Liver (tissue), 3 donors: ENCODE results near the gene MEP1A.

ENCODE experiments used
- ATF3 ChIP-seq: IDR thresholded peaks from 2 replicates; pipeline ENCODE4 v1.6.1; 2016; ENCODE audit warnings: antibody characterized with exemption
- CTCF ChIP-seq: fragments of 150-350 bp; IDR thresholded peaks from 2 replicates; pipeline ENCODE4 v1.5.1; 2017; ENCODE audit warnings: improper control_type of control experiment, low read depth, low read length; ENCODE audit not compliant: missing input control
- GABPA ChIP-seq, 2 donors: IDR thresholded peaks in 1 of 2; conservative IDR thresholded peaks in 1 of 2; 2 replicates each; pipeline ENCODE4 v1.6.1; 2016; ENCODE audit warnings: antibody characterized with exemption in 2 of 2, mild to moderate bottlenecking in 1 of 2, moderate library complexity in 1 of 2
- JUND ChIP-seq, 2 donors: IDR thresholded peaks; 2 replicates each; pipeline ENCODE4 v1.6.1; 2016; ENCODE audit warnings: antibody characterized with exemption in 2 of 2
- RAD21 ChIP-seq, 2 donors: IDR thresholded peaks; 2 replicates each; pipeline ENCODE4 v1.6.1; 2016; ENCODE audit warnings: antibody characterized with exemption in 2 of 2, mild to moderate bottlenecking in 2 of 2
- SP1 ChIP-seq: IDR thresholded peaks from 2 replicates; pipeline ENCODE4 v1.6.1; 2018; ENCODE audit warnings: antibody characterized with exemption, mild to moderate bottlenecking
- TAF1 ChIP-seq: conservative IDR thresholded peaks from 2 replicates; pipeline ENCODE4 v1.6.1; 2016; ENCODE audit warnings: antibody characterized with exemption, mild to moderate bottlenecking
- YY1 ChIP-seq: IDR thresholded peaks from 2 replicates; pipeline ENCODE4 v1.6.1; 2016; ENCODE audit warnings: antibody characterized with exemption, mild to moderate bottlenecking
- TF ChIP-seq, protein P1 (sequence below): IDR thresholded peaks from 2 replicates; pipeline ENCODE4 v1.6.1; 2016; ENCODE audit warnings: antibody characterized with exemption, mild to moderate bottlenecking
- TF ChIP-seq, protein P2 (sequence below): IDR thresholded peaks from 2 replicates; pipeline ENCODE4 v1.6.1; 2016; ENCODE audit warnings: antibody characterized with exemption
- donor health status: healthy.
- donor health status: healthy.

DNA sequence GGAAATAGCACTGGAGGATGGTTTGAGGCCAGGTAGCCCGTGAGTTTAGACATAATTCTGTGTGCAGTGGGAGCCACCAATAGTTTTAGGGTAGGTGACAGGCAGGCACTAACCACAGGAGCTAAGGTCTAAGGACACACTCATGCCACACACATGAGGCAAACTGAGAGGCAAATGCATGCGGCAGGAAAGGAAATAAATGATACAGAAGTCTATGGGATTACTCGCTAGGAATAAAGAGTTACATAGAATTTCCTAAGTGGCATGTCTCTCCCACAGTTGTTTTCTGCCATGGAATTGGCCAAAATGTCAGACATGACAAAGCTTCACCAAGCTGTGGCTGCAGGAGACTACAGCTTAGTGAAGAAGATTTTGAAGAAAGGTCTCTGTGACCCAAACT, 41.5 kb upstream of the MEP1A start:
- TF ChIP-seq CTCF (no peak), JUND (IDR thresholded peaks at IDR 0.05) (no peak), SP1 (no peak), TAF1 (no peak), RAD21 (IDR thresholded peaks at IDR 0.05) (no peak), ATF3 (no peak), YY1 (no peak), GABPA (IDR thresholded peaks at IDR 0.05 in 1 of 2, conservative IDR thresholded peaks at IDR 0.05 in 1 of 2) (no peak)
- TF ChIP-seq, protein P1, sequence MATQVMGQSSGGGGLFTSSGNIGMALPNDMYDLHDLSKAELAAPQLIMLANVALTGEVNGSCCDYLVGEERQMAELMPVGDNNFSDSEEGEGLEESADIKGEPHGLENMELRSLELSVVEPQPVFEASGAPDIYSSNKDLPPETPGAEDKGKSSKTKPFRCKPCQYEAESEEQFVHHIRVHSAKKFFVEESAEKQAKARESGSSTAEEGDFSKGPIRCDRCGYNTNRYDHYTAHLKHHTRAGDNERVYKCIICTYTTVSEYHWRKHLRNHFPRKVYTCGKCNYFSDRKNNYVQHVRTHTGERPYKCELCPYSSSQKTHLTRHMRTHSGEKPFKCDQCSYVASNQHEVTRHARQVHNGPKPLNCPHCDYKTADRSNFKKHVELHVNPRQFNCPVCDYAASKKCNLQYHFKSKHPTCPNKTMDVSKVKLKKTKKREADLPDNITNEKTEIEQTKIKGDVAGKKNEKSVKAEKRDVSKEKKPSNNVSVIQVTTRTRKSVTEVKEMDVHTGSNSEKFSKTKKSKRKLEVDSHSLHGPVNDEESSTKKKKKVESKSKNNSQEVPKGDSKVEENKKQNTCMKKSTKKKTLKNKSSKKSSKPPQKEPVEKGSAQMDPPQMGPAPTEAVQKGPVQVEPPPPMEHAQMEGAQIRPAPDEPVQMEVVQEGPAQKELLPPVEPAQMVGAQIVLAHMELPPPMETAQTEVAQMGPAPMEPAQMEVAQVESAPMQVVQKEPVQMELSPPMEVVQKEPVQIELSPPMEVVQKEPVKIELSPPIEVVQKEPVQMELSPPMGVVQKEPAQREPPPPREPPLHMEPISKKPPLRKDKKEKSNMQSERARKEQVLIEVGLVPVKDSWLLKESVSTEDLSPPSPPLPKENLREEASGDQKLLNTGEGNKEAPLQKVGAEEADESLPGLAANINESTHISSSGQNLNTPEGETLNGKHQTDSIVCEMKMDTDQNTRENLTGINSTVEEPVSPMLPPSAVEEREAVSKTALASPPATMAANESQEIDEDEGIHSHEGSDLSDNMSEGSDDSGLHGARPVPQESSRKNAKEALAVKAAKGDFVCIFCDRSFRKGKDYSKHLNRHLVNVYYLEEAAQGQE = no peak
- TF ChIP-seq, protein P2, sequence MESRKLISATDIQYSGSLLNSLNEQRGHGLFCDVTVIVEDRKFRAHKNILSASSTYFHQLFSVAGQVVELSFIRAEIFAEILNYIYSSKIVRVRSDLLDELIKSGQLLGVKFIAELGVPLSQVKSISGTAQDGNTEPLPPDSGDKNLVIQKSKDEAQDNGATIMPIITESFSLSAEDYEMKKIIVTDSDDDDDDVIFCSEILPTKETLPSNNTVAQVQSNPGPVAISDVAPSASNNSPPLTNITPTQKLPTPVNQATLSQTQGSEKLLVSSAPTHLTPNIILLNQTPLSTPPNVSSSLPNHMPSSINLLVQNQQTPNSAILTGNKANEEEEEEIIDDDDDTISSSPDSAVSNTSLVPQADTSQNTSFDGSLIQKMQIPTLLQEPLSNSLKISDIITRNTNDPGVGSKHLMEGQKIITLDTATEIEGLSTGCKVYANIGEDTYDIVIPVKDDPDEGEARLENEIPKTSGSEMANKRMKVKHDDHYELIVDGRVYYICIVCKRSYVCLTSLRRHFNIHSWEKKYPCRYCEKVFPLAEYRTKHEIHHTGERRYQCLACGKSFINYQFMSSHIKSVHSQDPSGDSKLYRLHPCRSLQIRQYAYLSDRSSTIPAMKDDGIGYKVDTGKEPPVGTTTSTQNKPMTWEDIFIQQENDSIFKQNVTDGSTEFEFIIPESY = no peak
